GM23338 (cell line): ENCODE measurements around the gene DCLK1. TPM values are rescaled to one million over a fixed set of nuclear protein-coding genes. Genes with fewer than 3 reads are reported as not detected.

Source experiments
- ATAC-seq: fragments of 200-7000 bp; cut with Tn5 transposase; 3 replicates; pipeline ENCODE4 v1.9.1; 2020
- DNase-seq: peaks from one replicate; pipeline ENCODE4 v3.0.0-alpha.2; 2015; ENCODE audit warnings: low spot score
- H2AFZ ChIP-seq: fragments of 200-600 bp; sonication (generic); 2 replicates; pipeline ENCODE4 v1.8.0; 2016; ENCODE audit warnings: antibody characterized with exemption, mild to moderate bottlenecking, moderate library complexity
- H3F3A ChIP-seq: fragments of 200-600 bp; sonication (generic); replicated peaks from 2 replicates; pipeline ENCODE4 v1.8.0; 2017; ENCODE audit warnings: antibody characterized with exemption, mixed run types, low read depth
- H3K27ac ChIP-seq: fragments of 200-600 bp; sonication (generic); 2 replicates; pipeline ENCODE4 v1.6.1; 2016; ENCODE audit warnings: low read depth
- H3K27me3 ChIP-seq: fragments of 200-600 bp; sonication (generic); 2 replicates; pipeline ENCODE4 v1.8.0; 2016; ENCODE audit warnings: mild to moderate bottlenecking, mixed run types, moderate library complexity; ENCODE audit not compliant: insufficient read depth
- H3K36me3 ChIP-seq: fragments of 200-600 bp; sonication (generic); 2 replicates; pipeline ENCODE4 v1.8.0; 2016; ENCODE audit warnings: mild to moderate bottlenecking; ENCODE audit not compliant: insufficient read depth
- H3K4me1 ChIP-seq: fragments of 200-600 bp; sonication (generic); 2 replicates; pipeline ENCODE4 v1.8.0; 2016; ENCODE audit warnings: mild to moderate bottlenecking, moderate library complexity; ENCODE audit not compliant: insufficient read depth
- H3K4me2 ChIP-seq: fragments of 200-600 bp; sonication (generic); 2 replicates; pipeline ENCODE4 v1.7.1; 2017; ENCODE audit warnings: mixed run types
- H3K4me3 ChIP-seq: fragments of 200-600 bp; sonication (generic); 2 replicates; pipeline ENCODE4 v1.6.1; 2016; ENCODE audit warnings: mixed run types
- H3K79me2 ChIP-seq: fragments of 200-600 bp; sonication (generic); replicated peaks from 2 replicates; pipeline ENCODE4 v1.8.0; 2017; ENCODE audit warnings: mild to moderate bottlenecking; ENCODE audit not compliant: insufficient read depth
- H3K9me2 ChIP-seq: fragments of 200-600 bp; sonication (generic); 2 replicates; pipeline ENCODE4 v1.8.0; 2017; ENCODE audit not compliant: insufficient read depth
- H4K20me1 ChIP-seq: fragments of 200-600 bp; sonication (generic); replicated peaks from 2 replicates; pipeline ENCODE4 v1.8.0; 2017; ENCODE audit warnings: mild to moderate bottlenecking; ENCODE audit not compliant: insufficient read depth
- H3K27ac Mint-ChIP-seq: 2 replicates; pipeline ENCODE4 v1.8.0; 2020; ENCODE audit warnings: inconsistent platforms, mild to moderate bottlenecking, moderate library complexity, mixed read lengths
- H3K27me3 Mint-ChIP-seq: 3 replicates; pipeline ENCODE4 v1.8.0; 2022; ENCODE audit warnings: low read depth, mild to moderate bottlenecking, moderate library complexity, mixed read lengths, inconsistent platforms; ENCODE audit not compliant: insufficient read depth, poor library complexity
- H3K36me3 Mint-ChIP-seq: 3 replicates; pipeline ENCODE4 v1.8.0; 2021; ENCODE audit warnings: low read depth, mild to moderate bottlenecking, inconsistent platforms, moderate library complexity, mixed read lengths
- H3K4me1 Mint-ChIP-seq: 3 replicates; pipeline ENCODE4 v1.8.0; 2020; ENCODE audit warnings: mild to moderate bottlenecking, inconsistent platforms, mixed read lengths
- H3K4me3 Mint-ChIP-seq: 3 replicates; pipeline ENCODE4 v1.8.0; 2021; ENCODE audit warnings: moderate library complexity, mild to moderate bottlenecking, inconsistent platforms, mixed read lengths
- H3K9me3 Mint-ChIP-seq: 3 replicates; pipeline ENCODE4 v1.8.0; 2020; ENCODE audit warnings: moderate library complexity, mild to moderate bottlenecking, inconsistent platforms, mixed read lengths
- CREB1 ChIP-seq: fragments of 250-450 bp; sonication (Bioruptor Pico); IDR thresholded peaks from 2 replicates; pipeline ENCODE4 v1.5.0; 2020; ENCODE audit warnings: low read depth, mild to moderate bottlenecking, moderate library complexity
- CTCF ChIP-seq, 2 experiments: fragments of 200-600 bp in 1 of 2; sonication (generic) in 1 of 2; conservative IDR thresholded peaks; 2 replicates each; pipeline versions ENCODE4 v1.5.1 to v1.6.1; 2016 to 2017; ENCODE audit warnings: antibody characterized with exemption in 2 of 2, low read depth in 2 of 2, mild to moderate bottlenecking in 2 of 2, moderate library complexity in 1 of 2
- ETS1 ChIP-seq: IDR thresholded peaks from 2 replicates; pipeline ENCODE4 v1.6.1; 2016; ENCODE audit warnings: antibody characterized with exemption
- EZH2 ChIP-seq: fragments of 200-600 bp; sonication (generic); IDR thresholded peaks from one replicate; pipeline ENCODE4 v1.8.0; 2017; ENCODE audit warnings: antibody characterized with exemption, mild to moderate bottlenecking, low read depth; ENCODE audit not compliant: unreplicated experiment
- EZH2phosphoT487 ChIP-seq: fragments of 200-600 bp; sonication (generic); IDR thresholded peaks from one replicate; pipeline ENCODE4 v1.8.1; 2018; ENCODE audit warnings: antibody characterized with exemption; ENCODE audit not compliant: unreplicated experiment
- JUNB ChIP-seq: IDR thresholded peaks from one replicate; pipeline ENCODE4 v1.6.1; 2016; ENCODE audit warnings: antibody characterized with exemption; ENCODE audit not compliant: unreplicated experiment
- NANOG ChIP-seq: IDR thresholded peaks from 2 replicates; pipeline ENCODE4 v1.6.1; 2016; ENCODE audit warnings: antibody characterized with exemption, borderline replicate concordance
- POLR2AphosphoS5 ChIP-seq: IDR thresholded peaks from 2 replicates; pipeline ENCODE4 v1.6.1; 2016; ENCODE audit warnings: antibody characterized with exemption, low read depth
- REST ChIP-seq: IDR thresholded peaks from one replicate; pipeline ENCODE4 v1.6.1; 2018; ENCODE audit warnings: antibody characterized with exemption; ENCODE audit not compliant: unreplicated experiment
- STAT1 ChIP-seq: IDR thresholded peaks from one replicate; pipeline ENCODE4 v1.6.1; 2016; ENCODE audit warnings: antibody characterized with exemption; ENCODE audit not compliant: unreplicated experiment
- ZNF114 ChIP-seq: fragments of 250-450 bp; sonication (Bioruptor Pico); IDR thresholded peaks from 2 replicates; pipeline ENCODE4 v1.5.0; 2020; ENCODE audit warnings: mild to moderate bottlenecking, moderate library complexity
- ZNF331 ChIP-seq: fragments of 250-450 bp; sonication (Bioruptor Pico); IDR thresholded peaks from 2 replicates; pipeline ENCODE4 v1.5.0; 2020; ENCODE audit warnings: low read depth, mild to moderate bottlenecking, moderate library complexity
- ZNF462 ChIP-seq: fragments of 250-450 bp; sonication (Bioruptor Pico); IDR thresholded peaks from 2 replicates; pipeline ENCODE4 v1.5.0; 2020; ENCODE audit warnings: mild to moderate bottlenecking, moderate library complexity
- polyA plus RNA-seq: library from polyadenylated mRNA; unstranded; fragments of >200 nt; fragmentation: Nextera tagmentation; extraction: Ambion mirVana; gene quantifications from 2 replicates; pipeline ENCODE4 v1.2.1, GENCODE V29; 2016
- total RNA-seq: library from RNA; depleted of rRNA; stranded (reverse); fragments of >200 nt; shearing (Covaris generic); gene quantifications from 2 replicates; pipeline ENCODE4 v1.2.3, GENCODE V29; 2014

Gene DCLK1
- total and polyA plus RNA-seq, 2 experiments from 2014 or later = 13.1 to 57.7 TPM

- Mint-ChIP-seq H3K27me3 (peaks cover 24% of the 10 kb centered on the region), H3K4me3 (no peak overlapping the region), H3K36me3 (no peaks in the 10 kb centered on the region), H3K4me1 (peaks cover 11% of the 10 kb centered on the region), H3K27ac (no peak overlapping the region), H3K9me3 (no peaks in the 10 kb centered on the region; the same call in 2 of the 3 replicates)
- no peak for DNase-seq
- Histone ChIP-seq H3K4me2 (peak overlapping the region; percentile 98), H3F3A (peaks cover 4% of the 10 kb centered on the region; the same call in 1 of the 2 replicates), H3K36me3 (no peaks in the 10 kb centered on the region; the same call in 1 of the 2 replicates), H3K27ac (no peak overlapping the region), H2AFZ (no peak overlapping the region), H3K9me2 (no peaks in the 10 kb centered on the region), H3K27me3 (peaks cover 40% of the 10 kb centered on the region), H3K79me2 (peaks cover 28% of the 10 kb centered on the region), H3K4me1 (peaks cover 17% of the 10 kb centered on the region), H3K4me3 (peak overlapping the region; percentile 92), H4K20me1 (no peaks in the 10 kb centered on the region; the same call in 1 of the 2 replicates)
- ATAC-seq = no peak
- no peak for TF ChIP-seq NANOG
- no peak for TF ChIP-seq JUNB
- TF ChIP-seq CTCF (conservative IDR thresholded peaks at IDR 0.05; ENCODE audit: low read depth in 2 of 2) = no peak
- TF ChIP-seq POLR2AphosphoS5 = no peak
- no peak for TF ChIP-seq ZNF462 (CRISPR knock-in tag)
- no peak for TF ChIP-seq ETS1
- TF ChIP-seq REST = no peak
- no peak for TF ChIP-seq STAT1
- TF ChIP-seq ZNF114 (CRISPR knock-in tag) = no peak
- no peak for TF ChIP-seq CREB1 (CRISPR knock-in tag)
- TF ChIP-seq ZNF331 (CRISPR knock-in tag) = no peak
- TF ChIP-seq EZH2 = no peak
- TF ChIP-seq EZH2phosphoT487 = no peak
Measured at GRCh38 chr13:36129539-36129938, 1.6 kb downstream of the DCLK1 start.
